GM18870 (cell line): ENCODE measurements around the gene SMIM10L2A.
"Not testable (repeated sequence)": the region's sequence is repeated elsewhere in the genome, so short reads cannot be mapped to it uniquely, and the experiment has no call there.

ENCODE experiments used
- ATAC-seq: cut with Tn5 transposase; IDR thresholded peaks from one replicate; pipeline ENCODE4 v1.9.1; 2021; ENCODE audit warnings: moderate library complexity; ENCODE audit not compliant: unreplicated experiment

SMIM10L2A gene

GRCh38 chrX:135421932-135422809 lies at the start of gene SMIM10L2A:
TSS of gene SMIM10L2A (plus strand) at chrX:135421944. CDS start at chrX:135422132, 188 bp downstream.
- no peak for ATAC-seq

DNA sequence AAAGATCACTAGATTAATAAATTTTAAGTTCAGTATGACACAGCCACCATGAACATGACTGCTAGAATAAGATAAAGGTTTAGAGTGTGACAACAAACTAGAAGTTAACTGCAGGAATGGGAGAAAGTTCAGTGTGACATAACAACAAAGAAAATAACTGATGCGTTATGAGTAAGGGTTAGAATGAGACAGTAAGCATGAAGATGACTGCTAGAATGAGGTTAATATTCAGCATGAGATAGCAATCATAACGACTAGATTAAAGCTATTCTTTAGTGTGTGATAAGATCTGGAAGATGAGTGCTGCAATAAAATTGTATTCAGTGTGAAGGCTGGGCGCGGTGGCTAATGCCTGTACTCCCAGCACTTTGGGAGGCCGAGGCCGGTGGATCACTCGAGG lies 48.4 kb upstream of the SMIM10L2A start:
- ATAC-seq: no peak

DNA sequence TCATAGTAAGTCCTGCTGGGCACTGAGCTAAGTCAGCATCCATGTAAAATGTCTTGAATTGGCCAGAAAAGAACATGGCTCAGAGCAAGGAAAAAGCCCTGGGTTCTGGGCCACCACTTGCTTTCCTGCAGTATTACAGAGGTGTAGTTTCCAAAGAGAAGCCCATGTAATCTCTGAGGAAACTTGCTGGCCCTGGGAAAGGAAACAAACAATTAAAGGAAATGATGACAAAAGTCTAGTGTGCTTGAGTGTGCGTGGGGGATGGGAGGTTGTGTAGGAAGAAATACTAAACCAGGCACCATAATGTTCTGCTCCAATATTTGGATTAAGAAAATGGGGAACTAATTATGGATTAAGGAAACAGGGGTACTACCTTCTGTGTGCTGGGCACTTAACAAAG lies 39.5 kb upstream of the SMIM10L2A start:
- no peak for ATAC-seq

DNA sequence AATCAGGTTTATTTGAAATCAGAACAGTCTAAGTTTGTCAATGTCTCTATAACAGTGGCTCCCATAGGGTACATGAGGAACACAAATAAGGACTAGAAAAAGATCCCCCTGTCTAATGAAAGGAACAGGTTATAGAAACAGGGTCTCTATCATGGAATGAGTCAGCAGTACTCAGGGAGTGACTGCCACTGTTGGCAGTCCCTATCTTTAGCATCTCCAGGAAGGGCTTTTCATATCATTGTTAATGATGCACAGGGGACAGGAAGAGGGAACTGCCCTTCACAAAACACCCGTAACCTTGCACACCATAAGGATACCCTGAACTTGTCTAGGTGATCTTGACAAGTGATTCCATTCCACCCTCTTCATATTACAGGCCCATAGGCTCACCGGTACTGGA lies 38.5 kb upstream of the SMIM10L2A start:
- ATAC-seq: no peak

GRCh38 chrX:135384161-135384836 lies 37.4 kb upstream of the SMIM10L2A start:
- no peak for ATAC-seq

DNA sequence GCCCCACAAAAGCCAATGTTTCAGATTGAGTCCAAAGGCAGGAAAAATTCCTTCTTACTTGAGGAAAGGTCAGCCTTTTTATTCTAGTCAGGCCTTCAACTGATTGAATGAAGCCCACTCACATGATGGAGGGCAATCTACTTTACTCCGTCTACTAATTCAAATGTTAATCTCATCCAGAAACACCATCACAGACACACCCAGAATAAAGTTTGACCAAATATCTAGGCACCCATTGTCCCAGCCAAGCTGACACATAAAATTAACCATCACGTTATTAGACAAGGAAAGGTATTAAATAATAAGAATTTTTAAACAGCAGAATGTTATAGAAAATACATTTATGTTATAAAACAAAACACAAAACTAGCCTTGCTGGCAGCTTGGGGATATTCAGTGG lies 32.9 kb upstream of the SMIM10L2A start:
- no peak for ATAC-seq

- no peak for ATAC-seq
These were observed 32.5 kb upstream of the SMIM10L2A start for GRCh38 chrX:135389243-135389642.

DNA sequence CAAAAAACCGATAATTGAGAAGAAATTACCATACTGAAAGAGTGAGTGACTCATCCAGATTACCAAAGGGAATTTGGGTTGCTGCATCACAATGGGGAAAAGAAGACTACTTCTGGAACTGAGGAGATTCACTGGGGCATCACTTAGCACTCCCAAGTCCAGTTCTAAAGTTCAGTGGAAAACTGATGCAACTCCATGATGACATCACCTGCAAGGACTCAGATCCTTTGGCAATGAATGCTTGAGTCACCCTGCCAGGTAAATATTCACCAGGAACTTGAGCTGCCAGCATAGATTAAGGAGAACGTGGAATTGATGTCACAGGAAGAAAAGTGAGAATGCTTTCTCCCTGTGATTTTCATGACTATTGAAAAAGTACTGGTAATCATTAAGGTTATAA lies 32.0 kb upstream of the SMIM10L2A start:
- ATAC-seq: no peak

GRCh38 chrX:135391734-135392133 lies 30.0 kb upstream of the SMIM10L2A start:
- no peak for ATAC-seq

DNA sequence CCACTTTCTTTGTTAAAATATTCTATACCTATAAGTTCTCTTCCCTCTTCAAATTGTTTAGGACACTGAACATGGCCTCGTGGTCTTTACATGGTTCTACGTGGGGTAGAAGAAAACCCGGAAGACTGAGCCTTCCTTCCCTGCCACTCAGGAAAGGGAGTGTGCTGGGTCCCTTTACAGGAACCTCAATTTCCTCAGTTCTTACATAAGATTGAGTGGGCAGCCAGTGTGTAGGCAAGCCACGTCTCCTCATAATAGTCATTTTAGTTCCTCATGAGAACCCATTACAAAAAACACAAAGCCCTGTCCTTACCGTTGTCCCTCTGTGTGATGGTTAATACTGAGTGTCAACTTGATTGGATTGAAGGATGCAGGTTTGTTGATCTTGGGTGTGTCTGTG lies 28.7 kb upstream of the SMIM10L2A start:
- no peak for ATAC-seq

DNA sequence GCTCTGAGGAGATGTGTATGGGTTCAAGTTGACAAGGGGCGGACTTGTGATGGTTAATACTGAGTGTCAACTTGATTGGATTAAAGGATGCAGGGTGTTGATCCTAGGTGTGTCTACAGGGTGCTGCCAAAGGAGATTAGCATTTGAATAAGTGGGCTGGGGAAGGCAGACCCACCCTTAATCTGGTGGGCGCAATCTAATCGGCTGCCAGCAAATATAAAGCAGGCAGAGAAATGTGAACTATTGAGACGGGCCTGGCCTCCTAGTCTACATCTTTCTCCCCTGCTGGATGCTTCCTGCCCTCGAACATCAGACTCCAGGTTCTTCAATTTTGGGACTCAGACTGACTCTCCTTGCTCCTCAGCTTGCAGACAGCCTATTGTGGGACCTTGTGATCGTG lies 26.7 kb upstream of the SMIM10L2A start:
- no peak for ATAC-seq

DNA sequence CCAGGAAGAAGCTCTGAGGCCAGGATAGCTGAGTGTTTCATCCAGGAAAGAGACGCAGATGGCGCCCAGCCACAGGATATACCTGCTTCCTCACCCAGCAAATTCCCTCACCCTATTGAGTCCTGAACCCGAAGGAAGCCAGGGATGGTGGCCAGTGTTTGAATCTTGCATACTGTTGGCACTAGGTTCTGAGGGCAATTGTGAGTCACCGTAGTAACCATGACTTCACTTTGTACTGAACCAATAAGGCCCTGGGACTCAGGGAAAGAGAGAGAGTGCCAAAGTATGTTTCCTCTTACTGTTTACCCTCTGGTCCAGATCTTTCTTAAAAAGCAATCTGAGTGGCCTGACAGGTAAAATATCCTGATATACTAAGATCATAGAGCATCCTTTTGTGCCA lies 25.6 kb upstream of the SMIM10L2A start:
- no peak for ATAC-seq

- no peak for ATAC-seq
These were observed 25.2 kb upstream of the SMIM10L2A start for GRCh38 chrX:135396566-135396965.

DNA sequence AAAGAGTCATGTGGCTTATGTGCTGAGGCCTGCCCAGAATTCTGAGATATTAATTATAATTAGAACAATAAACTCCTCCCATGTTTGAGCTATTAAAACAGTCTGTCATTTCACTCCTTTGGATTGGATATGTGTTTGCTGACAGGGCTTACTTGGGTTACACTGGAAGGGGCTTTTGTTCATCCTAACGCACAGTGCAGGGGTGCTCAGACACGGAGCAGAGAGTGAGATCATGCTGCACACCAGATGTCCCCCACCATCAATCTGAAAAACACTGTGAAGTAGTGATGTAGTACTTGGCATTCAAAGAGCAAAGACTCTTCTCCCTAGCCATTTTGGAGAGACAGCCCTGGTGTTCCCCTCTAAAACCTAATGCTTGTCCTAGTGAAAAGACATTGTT lies 24.1 kb upstream of the SMIM10L2A start:
- no peak for ATAC-seq

- no peak for ATAC-seq
These were observed 18.4 kb upstream of the SMIM10L2A start for GRCh38 chrX:135403374-135403773.

DNA sequence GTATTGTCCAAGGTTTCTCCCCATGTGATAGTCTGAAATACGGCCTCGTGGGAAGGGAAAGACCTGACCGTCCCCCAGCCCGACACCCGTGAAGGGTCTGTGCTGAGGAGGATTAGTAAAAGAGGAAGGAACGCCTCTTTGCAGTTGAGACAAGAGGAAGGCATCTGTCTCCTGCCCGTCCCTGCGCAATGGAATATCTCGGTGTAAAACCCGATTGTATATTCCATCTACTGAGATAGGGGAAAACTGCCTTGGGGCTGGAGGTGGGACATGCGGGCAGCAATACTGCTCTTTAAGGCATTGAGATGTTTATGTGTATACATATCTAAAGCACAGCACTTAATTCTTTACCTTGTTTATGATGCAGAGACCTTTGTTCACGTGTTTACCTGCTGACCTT lies 15.3 kb upstream of the SMIM10L2A start:
- not testable (repeated sequence) for ATAC-seq

- ATAC-seq: no peak
These were observed 12.9 kb upstream of the SMIM10L2A start for GRCh38 chrX:135408794-135409193.

- no peak for ATAC-seq
These were observed 10.7 kb upstream of the SMIM10L2A start for GRCh38 chrX:135410861-135411627.

- no peak for ATAC-seq
These were observed 9.9 kb upstream of the SMIM10L2A start for GRCh38 chrX:135411893-135412292.

GRCh38 chrX:135416546-135416945 lies 5.2 kb upstream of the SMIM10L2A start:
- no peak for ATAC-seq

DNA sequence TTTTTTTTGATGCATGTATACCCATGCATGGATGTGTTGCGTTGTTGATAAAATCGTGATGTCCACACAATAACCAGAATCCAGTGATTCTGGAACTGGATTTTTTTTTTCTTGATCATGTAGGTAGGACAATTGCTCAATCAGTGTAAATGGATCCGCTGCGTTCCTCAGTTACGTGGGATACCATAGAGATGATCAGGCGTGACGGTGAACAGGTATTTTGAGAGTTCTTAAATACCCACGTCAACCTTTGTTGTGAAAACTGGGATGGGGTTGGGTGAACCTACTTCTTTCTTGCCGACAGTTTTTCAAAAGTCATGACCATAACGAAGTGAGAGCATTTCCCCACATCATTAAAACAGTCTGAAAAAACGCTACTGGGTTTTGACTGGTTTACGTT lies 913 bp upstream of the SMIM10L2A start:
- no peak for ATAC-seq

DNA sequence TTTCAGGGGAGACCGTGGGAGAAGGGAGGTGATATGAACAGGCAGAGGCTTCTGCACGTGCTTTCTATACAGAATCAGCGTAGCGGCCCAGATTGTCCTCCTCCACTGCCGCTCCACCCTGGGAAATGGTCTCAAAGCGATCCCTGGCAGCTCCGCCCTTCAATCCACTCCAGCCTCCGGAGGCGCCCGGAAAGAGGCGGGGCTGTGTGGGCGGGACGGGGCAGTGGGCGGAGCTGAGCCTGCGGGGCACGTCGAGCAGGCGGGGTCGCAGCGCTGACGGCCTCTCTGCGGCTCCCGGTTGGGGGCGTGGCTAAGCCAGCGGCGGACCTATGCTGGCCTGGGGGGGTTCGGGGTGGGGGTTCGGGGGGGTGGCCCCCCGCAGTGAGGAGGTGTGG lies 210 bp upstream of the SMIM10L2A start:
- no peak for ATAC-seq
